Measurements from ENCODE around the gene USPL1.

- no peak for TF ChIP-seq CTCF (IDR thresholded peaks at IDR 0.05)
- TF ChIP-seq POLR2A (IDR thresholded peaks at IDR 0.05), result no peak
Observed at GRCh38 chr13:30697177-30697953, 79.6 kb downstream of the USPL1 start.

All from esophagus squamous epithelium (tissue), 4 donors.